HepG2 (cell line): ENCODE data around the gene WNT7B. TPM values are rescaled to one million over a fixed set of nuclear protein-coding genes. Genes with fewer than 3 reads are reported as not detected.

Source experiments
- AKAP8 ChIP-seq: sonication (generic); formaldehyde crosslinking; IDR thresholded peaks from 2 replicates; pipeline ENCODE4 v1.5.1; 2020; ENCODE audit warnings: mild to moderate bottlenecking, missing genetic modification reagents
- CBFB ChIP-seq: sonication (generic); formaldehyde crosslinking; IDR thresholded peaks from 2 replicates; pipeline ENCODE4 v1.4.0; 2020; ENCODE audit warnings: missing genetic modification reagents
- DZIP1 ChIP-seq: sonication (generic); formaldehyde crosslinking; IDR thresholded peaks from 2 replicates; pipeline ENCODE4 v1.5.0; 2020; ENCODE audit warnings: mild to moderate bottlenecking, missing genetic modification reagents
- ESRRA ChIP-seq: sonication (generic); formaldehyde crosslinking; IDR thresholded peaks from 2 replicates; pipeline ENCODE4 v1.5.1; 2020; ENCODE audit warnings: mild to moderate bottlenecking, low read depth, missing genetic modification reagents
- ETV6 ChIP-seq: sonication (generic); formaldehyde crosslinking; conservative IDR thresholded peaks from 2 replicates; pipeline ENCODE4 v1.4.0; 2020; ENCODE audit warnings: missing genetic modification reagents
- MAX ChIP-seq: IDR thresholded peaks from 2 replicates; pipeline ENCODE4 v1.6.1; 2012; ENCODE audit warnings: inconsistent platforms
- MZF1 ChIP-seq: sonication (generic); formaldehyde crosslinking; IDR thresholded peaks from 2 replicates; pipeline ENCODE4 v1.8.1; 2023; ENCODE audit warnings: mild to moderate bottlenecking, missing genetic modification reagents, borderline replicate concordance
- NONO ChIP-seq, 2 experiments: fragments of 450-650 bp in 1 of 2; sonication (generic) in 1 of 2; formaldehyde crosslinking in 1 of 2; IDR thresholded peaks in 1 of 2; conservative IDR thresholded peaks in 1 of 2; 2 replicates each; pipeline versions ENCODE4 v1.6.1 to v1.8.0; 2017 to 2022; ENCODE audit warnings: mild to moderate bottlenecking in 1 of 2, missing genetic modification reagents in 1 of 2, moderate library complexity in 1 of 2
- NR2C2 ChIP-seq: sonication (generic); formaldehyde crosslinking; IDR thresholded peaks from 2 replicates; pipeline ENCODE4 v1.4.0; 2020; ENCODE audit warnings: missing genetic modification reagents, mild to moderate bottlenecking, moderate library complexity, borderline replicate concordance
- PATZ1 ChIP-seq: sonication (generic); formaldehyde crosslinking; IDR thresholded peaks from 2 replicates; pipeline ENCODE4 v1.4.0; 2020; ENCODE audit warnings: missing genetic modification reagents
- TGIF2 ChIP-seq: IDR thresholded peaks from 2 replicates; pipeline ENCODE4 v1.6.1; 2016; ENCODE audit warnings: control low read depth, missing compliant biosample characterization
- ZBTB7B ChIP-seq: sonication (generic); formaldehyde crosslinking; IDR thresholded peaks from 2 replicates; pipeline ENCODE4 v1.4.0; 2020; ENCODE audit warnings: missing genetic modification reagents
- ZBTB8A ChIP-seq: sonication (generic); formaldehyde crosslinking; IDR thresholded peaks from 2 replicates; pipeline ENCODE4 v1.4.0; 2020; ENCODE audit warnings: mild to moderate bottlenecking, low read depth, missing genetic modification reagents, borderline replicate concordance
- ZNF121 ChIP-seq: sonication (generic); formaldehyde crosslinking; IDR thresholded peaks from 2 replicates; pipeline ENCODE4 v1.5.0; 2020; ENCODE audit warnings: mild to moderate bottlenecking, missing genetic modification reagents
- ZNF160 ChIP-seq: sonication (generic); formaldehyde crosslinking; IDR thresholded peaks from 2 replicates; pipeline ENCODE4 v1.8.0; 2022; ENCODE audit warnings: mild to moderate bottlenecking, inconsistent platforms, missing genetic modification reagents
- ZNF225 ChIP-seq: sonication (generic); formaldehyde crosslinking; IDR thresholded peaks from 2 replicates; pipeline ENCODE4 v1.4.0; 2020; ENCODE audit warnings: mild to moderate bottlenecking, missing genetic modification reagents
- ZNF350 ChIP-seq: sonication (generic); formaldehyde crosslinking; IDR thresholded peaks from 2 replicates; pipeline ENCODE4 v1.4.0; 2020; ENCODE audit warnings: mild to moderate bottlenecking, low read depth, missing genetic modification reagents, borderline replicate concordance
- ZNF569 ChIP-seq: sonication (generic); formaldehyde crosslinking; IDR thresholded peaks from 2 replicates; pipeline ENCODE4 v1.5.0; 2020; ENCODE audit warnings: mild to moderate bottlenecking, missing genetic modification reagents, moderate library complexity, borderline replicate concordance
- polyA plus RNA-seq, 8 experiments: library from polyadenylated mRNA; depleted of rRNA in 3 of 8; stranded (reverse) in 7 of 8; unstranded in 1 of 8; fragments of >200 nt; fragmentation: Illumina TruSeq in 4 of 8; extraction: Trizol in 4 of 8; gene quantifications; 2 replicates each; pipeline versions ENCODE4 v1.2.1 to v1.2.3, GENCODE V29; 2011 to 2016; ENCODE audit warnings: low read depth in 4 of 8, missing spikeins in 1 of 8, mixed read lengths in 1 of 8; ENCODE audit not compliant: insufficient read depth in 1 of 8
- total RNA-seq, 5 experiments: library from RNA; depleted of rRNA; stranded (reverse); fragments of >200 nt; fragmentation: Illumina TruSeq; extraction: Trizol; gene quantifications; 2 replicates each; pipeline ENCODE4 v1.2.3, GENCODE V29; 2016; ENCODE audit warnings: low read depth in 1 of 5

WNT7B gene
- total and polyA plus RNA-seq, 2 of the 13 experiments (the other 11 are each of a cell fraction or from before 2014, with no cell fraction given): 0.09 TPM; not detected in 1

- TF ChIP-seq ESRRA (CRISPR knock-in tag): 0 out of 2 replicates have a peak, but pooled peaks have one; percentile 47
- peak; percentile 81 for TF ChIP-seq PATZ1 (CRISPR knock-in tag)
- TF ChIP-seq MAX: peak; percentile 24; the same call in 1 of the 2 replicates
- no peak for TF ChIP-seq AKAP8
- peak; percentile 60; the same call in 1 of the 2 replicates for TF ChIP-seq ZNF225 (CRISPR knock-in tag)
- peak; percentile 68 for TF ChIP-seq TGIF2 (CRISPR knock-in tag)
- no peak for TF ChIP-seq ETV6
- no peak for TF ChIP-seq NONO (IDR thresholded peaks at IDR 0.05)
- peak; percentile 41; the same call in 1 of the 2 replicates for TF ChIP-seq NONO (CRISPR knock-in tag; conservative IDR thresholded peaks at IDR 0.05)
- TF ChIP-seq DZIP1 (CRISPR knock-in tag): 0 out of 2 replicates have a peak, but pooled peaks have one; percentile 14
- peak; percentile 87; the same call in 1 of the 2 replicates for TF ChIP-seq ZNF350
- peak; percentile 84 for TF ChIP-seq ZBTB7B (CRISPR knock-in tag)
- peak; percentile 50; the same call in 1 of the 2 replicates for TF ChIP-seq ZNF121 (CRISPR knock-in tag)
- TF ChIP-seq NR2C2: no peak
- no peak for TF ChIP-seq ZNF160
- 0 out of 2 replicates have a peak, but pooled peaks have one; percentile 23 for TF ChIP-seq MZF1 (CRISPR knock-in tag)
- no peak for TF ChIP-seq ZNF569 (CRISPR knock-in tag)
- TF ChIP-seq CBFB (CRISPR knock-in tag): 0 out of 2 replicates have a peak, but pooled peaks have one; percentile 17
- no peak for TF ChIP-seq ZBTB8A
These were observed 36.8 kb upstream of the WNT7B start (continued) for GRCh38 chr22:46013460-46014416.
